A549 (cell line): Measurements from ENCODE around the gene MAGI2. TPM values are rescaled to one million over a fixed set of nuclear protein-coding genes. Genes with fewer than 3 reads are reported as not detected.

Experiments used
- ATAC-seq, 2 experiments: fragments of 200-7000 bp in 1 of 2; fragments of >200 bp in 1 of 2; cut with Nextera tagmentation in 1 of 2; cut with Tn5 transposase in 1 of 2; 3 replicates each; pipeline versions ENCODE4 v1.8.0 to v1.9.1; 2018 to 2020; ENCODE audit warnings: mild to moderate bottlenecking in 1 of 2, moderate library complexity in 1 of 2
- CTCF ChIA-PET: fragments of 300-600 bp; sonication (Branson Sonifier 250); formaldehyde crosslinking; extraction: SDS; loops from one replicate; lab custom pipeline; 2021; ENCODE audit warnings: antibody characterized with exemption, inconsistent platforms; lab: Yijun Ruan, JAX
- POLR2A ChIA-PET: fragments of 350-600 bp; formaldehyde crosslinking; extraction: SDS; loops from one replicate; lab custom pipeline; 2021; ENCODE audit warnings: antibody characterized with exemption, inconsistent platforms; lab: Yijun Ruan, JAX
- DNase-seq, 2 experiments: peaks; one replicate each; pipeline versions ENCODE4 v3.0.0 to v3.0.0-alpha.2; 2011 to 2016; ENCODE audit warnings: low read depth in 1 of 2, low spot score in 1 of 2
- FAIRE-seq: peaks from 2 replicates; lab custom pipeline; 2011; peaks lifted over from hg19 to GRCh38; lab: Jason Lieb, UNC
- H3K27ac ChIP-seq, 2 experiments: fragments of >200 bp; sonication (Bioruptor Twin); formaldehyde crosslinking; 3 replicates each; pipeline ENCODE4 v1.5.1; 2016 to 2017
- H3K4me1 ChIP-seq: fragments of >200 bp; sonication (Bioruptor Twin); formaldehyde crosslinking; 3 replicates; pipeline ENCODE4 v1.6.1; 2016
- H3K4me2 ChIP-seq: fragments of >200 bp; sonication (Bioruptor Twin); formaldehyde crosslinking; 3 replicates; pipeline ENCODE4 v1.6.1; 2016
- H3K4me3 ChIP-seq: fragments of >200 bp; sonication (Bioruptor Twin); formaldehyde crosslinking; 3 replicates; pipeline ENCODE4 v1.5.1; 2016
- H3K9me3 ChIP-seq: fragments of >200 bp; sonication (Bioruptor Twin); formaldehyde crosslinking; 3 replicates; pipeline ENCODE4 v1.6.1; 2016
- BCL3 ChIP-seq: fragments of >200 bp; sonication (Bioruptor Twin); formaldehyde crosslinking; IDR thresholded peaks from 3 replicates; pipeline ENCODE4 v1.6.1; 2016
- BHLHE40 ChIP-seq: IDR thresholded peaks from 2 replicates; pipeline ENCODE4 v1.6.1; 2012; ENCODE audit warnings: low read depth, low read length, inconsistent platforms
- CBX2 ChIP-seq: fragments of 200-600 bp; sonication (generic); IDR thresholded peaks from 2 replicates; pipeline ENCODE4 v1.6.1; 2016; ENCODE audit warnings: low read depth, mild to moderate bottlenecking, borderline replicate concordance
- CBX8 ChIP-seq: fragments of 200-600 bp; sonication (generic); IDR thresholded peaks from 2 replicates; pipeline ENCODE4 v1.6.1; 2016
- CEBPB ChIP-seq, 2 experiments: fragments of >200 bp in 1 of 2; sonication (Bioruptor Twin) in 1 of 2; formaldehyde crosslinking in 1 of 2; IDR thresholded peaks; 2 replicates each; pipeline ENCODE4 v1.6.1; 2012 to 2016
- CHD2 ChIP-seq: fragments of 150-350 bp; IDR thresholded peaks from 2 replicates; pipeline ENCODE4 v1.6.1; 2014; ENCODE audit warnings: low read length; ENCODE audit not compliant: partially characterized antibody
- CHD4 ChIP-seq: fragments of 200-600 bp; sonication (generic); IDR thresholded peaks from 2 replicates; pipeline ENCODE4 v1.6.1; 2016; ENCODE audit warnings: antibody characterized with exemption, mild to moderate bottlenecking, borderline replicate concordance
- E2F6 ChIP-seq: IDR thresholded peaks from 2 replicates; pipeline ENCODE4 v1.6.1; 2012; ENCODE audit warnings: low read depth, borderline replicate concordance
- EHMT2 ChIP-seq: fragments of 200-600 bp; sonication (generic); IDR thresholded peaks from 2 replicates; pipeline ENCODE4 v1.6.1; 2016; ENCODE audit warnings: antibody characterized with exemption, low read depth, mild to moderate bottlenecking, moderate library complexity
- ESRRA ChIP-seq: fragments of 150-350 bp; IDR thresholded peaks from 2 replicates; pipeline ENCODE4 v1.6.1; 2014; ENCODE audit warnings: mild to moderate bottlenecking, low read length, borderline replicate concordance
- FOSB ChIP-seq: fragments of 250-450 bp; sonication (Bioruptor Pico); IDR thresholded peaks from 2 replicates; pipeline ENCODE4 v1.5.0; 2020; ENCODE audit warnings: mild to moderate bottlenecking, moderate library complexity
- GATA3 ChIP-seq: IDR thresholded peaks from 2 replicates; pipeline ENCODE4 v1.6.1; 2012; ENCODE audit warnings: borderline replicate concordance
- HEYL ChIP-seq: fragments of 250-450 bp; sonication (Bioruptor Pico); IDR thresholded peaks from 2 replicates; pipeline ENCODE4 v1.8.0; 2021; ENCODE audit warnings: mild to moderate bottlenecking, moderate library complexity
- HOXA7 ChIP-seq: fragments of 250-450 bp; sonication (Bioruptor Pico); IDR thresholded peaks from 2 replicates; pipeline ENCODE4 v1.5.0; 2020; ENCODE audit warnings: mild to moderate bottlenecking, moderate library complexity
- HOXB5 ChIP-seq: fragments of 250-450 bp; sonication (Bioruptor Pico); IDR thresholded peaks from 2 replicates; pipeline ENCODE4 v1.5.0; 2020; ENCODE audit warnings: mild to moderate bottlenecking, moderate library complexity
- KDM1A ChIP-seq: fragments of 200-600 bp; sonication (generic); IDR thresholded peaks from 2 replicates; pipeline ENCODE4 v1.6.1; 2016; ENCODE audit warnings: low read depth, mild to moderate bottlenecking
- KDM5A ChIP-seq: fragments of 200-600 bp; sonication (generic); IDR thresholded peaks from 2 replicates; pipeline ENCODE4 v1.6.1; 2016; ENCODE audit warnings: antibody characterized with exemption, mild to moderate bottlenecking
- MAFK ChIP-seq: fragments of 450-650 bp; IDR thresholded peaks from 2 replicates; pipeline ENCODE4 v1.6.1; 2014; ENCODE audit not compliant: partially characterized antibody
- MAX ChIP-seq: IDR thresholded peaks from 2 replicates; pipeline ENCODE4 v1.6.1; 2012
- NR3C1 ChIP-seq: fragments of >200 bp; sonication (Bioruptor Twin); formaldehyde crosslinking; IDR thresholded peaks from 3 replicates; pipeline ENCODE4 v1.6.1; 2017
- PHF8 ChIP-seq: fragments of 200-600 bp; sonication (generic); IDR thresholded peaks from 2 replicates; pipeline ENCODE4 v1.6.1; 2016; ENCODE audit warnings: low read depth, mild to moderate bottlenecking, antibody characterized with exemption, moderate library complexity, borderline replicate concordance
- POLR2A ChIP-seq: IDR thresholded peaks from 2 replicates; pipeline ENCODE4 v1.6.1; 2012; ENCODE audit warnings: mild to moderate bottlenecking, low read length
- POLR2AphosphoS2 ChIP-seq: conservative IDR thresholded peaks from 2 replicates; pipeline ENCODE4 v1.6.1; 2012; ENCODE audit warnings: low read length, improper control_type of control experiment, inconsistent platforms
- RARB ChIP-seq: fragments of 250-450 bp; sonication (Bioruptor Pico); IDR thresholded peaks from 2 replicates; pipeline ENCODE4 v1.8.0; 2021; ENCODE audit warnings: mild to moderate bottlenecking, moderate library complexity
- RCOR1 ChIP-seq: fragments of 150-350 bp; IDR thresholded peaks from 2 replicates; pipeline ENCODE4 v1.6.1; 2014; ENCODE audit warnings: antibody characterized with exemption, low read length, low read depth
- RFX5 ChIP-seq: fragments of 450-650 bp; IDR thresholded peaks from 2 replicates; pipeline ENCODE4 v1.7.1; 2014; ENCODE audit warnings: antibody characterized with exemption, mild to moderate bottlenecking, moderate library complexity
- SMC3 ChIP-seq: fragments of >200 bp; sonication (Bioruptor Twin); formaldehyde crosslinking; IDR thresholded peaks from 3 replicates; pipeline ENCODE4 v1.6.1; 2018; ENCODE audit warnings: inconsistent platforms
- TP53 ChIP-seq: fragments of 250-450 bp; sonication (Bioruptor Pico); IDR thresholded peaks from 2 replicates; pipeline ENCODE4 v1.5.0; 2021; ENCODE audit warnings: mild to moderate bottlenecking, moderate library complexity
- ZC3H11A ChIP-seq: fragments of 450-650 bp; IDR thresholded peaks from 2 replicates; pipeline ENCODE4 v1.6.1; 2014; ENCODE audit warnings: antibody characterized with exemption, mild to moderate bottlenecking
- ZNF302 ChIP-seq: fragments of 250-450 bp; sonication (Bioruptor Pico); IDR thresholded peaks from 2 replicates; pipeline ENCODE4 v1.9.0; 2021; ENCODE audit warnings: inconsistent platforms, mild to moderate bottlenecking, moderate library complexity
- WGBS: methylation state at CpG from one replicate; pipeline ENCODE4 v1.1.6; 2017; ENCODE audit errors: missing lambda C conversion rate; 5-methylcytosine and 5-hydroxymethylcytosine counted together
- polyA plus RNA-seq, 4 experiments: library from polyadenylated mRNA; depleted of rRNA in 3 of 4; stranded (reverse); fragments of >200 nt; fragmentation: RNase III in 1 of 4; extraction: RNeasy Plus Mini Kit Qiagen cat#74134 plus additional on column Dnase treatment in 1 of 4; gene quantifications; 2 replicates in 3 of 4; 3 replicates in 1 of 4; pipeline ENCODE4 v1.2.3, GENCODE V29; 2011 to 2017

MAGI2 gene
- polyA plus RNA-seq, 2 of the 4 experiments (the other 2 are of a cell fraction), result 0.48 to 0.81 TPM

- no peak for FAIRE-seq
- Histone ChIP-seq H3K4me1 (no peaks in the 10 kb centered on the region), H3K4me2 (no peak overlapping the region), H3K27ac (no peak overlapping the region), H3K9me3 (no peaks in the 10 kb centered on the region), H3K4me3 (no peak overlapping the region)
- DNase-seq, result no peak
- no peak for ATAC-seq
- TF ChIP-seq E2F6 (no peak), CBX2 (no peak), CHD4 (no peak), RCOR1 (no peak), POLR2A (no peak), KDM1A (no peak)
- ChIA-PET POLR2A (no interaction called here), CTCF (no interaction called here)
These were observed 443.8 kb downstream of the MAGI2 start for GRCh38 chr7:79009647-79010046.

- Histone ChIP-seq H3K27ac (no peak overlapping the region), H3K9me3 (no peaks in the 10 kb centered on the region), H3K4me1 (no peaks in the 10 kb centered on the region), H3K4me3 (no peak overlapping the region), H3K4me2 (no peak overlapping the region)
- TF ChIP-seq TP53, result no peak
- TF ChIP-seq POLR2AphosphoS2, result no peak
- no peak for TF ChIP-seq GATA3
- TF ChIP-seq ZC3H11A, result no peak
- WGBS, result 0% methylated on average over 1 of the region's 1 CpG
- FAIRE-seq (no peak), ATAC-seq (no peak), DNase-seq (no peak)
- CTCF ChIA-PET, result no interaction called here
- POLR2A ChIA-PET, result no interaction called here
These were observed 444.7 kb downstream of the MAGI2 start for GRCh38 chr7:79008786-79009185.

GRCh38 chr7:78996013-78996412, 457.5 kb downstream of the MAGI2 start:
- Histone ChIP-seq H3K9me3 (no peaks in the 10 kb centered on the region), H3K27ac (no peak overlapping the region), H3K4me2 (no peak overlapping the region), H3K4me1 (no peaks in the 10 kb centered on the region), H3K4me3 (no peak overlapping the region)
- FAIRE-seq (no peak), DNase-seq (no peak), ATAC-seq (no peak)
- TF ChIP-seq NR3C1 (no peak), ZNF302 (CRISPR knock-in tag) (no peak), PHF8 (no peak), POLR2AphosphoS2 (no peak), ESRRA (no peak), GATA3 (no peak), CBX2 (no peak), RCOR1 (no peak), KDM5A (no peak), MAX (no peak), CHD4 (no peak), SMC3 (no peak), FOSB (CRISPR knock-in tag) (no peak), BCL3 (no peak), RARB (CRISPR knock-in tag) (no peak), HOXB5 (CRISPR knock-in tag) (no peak), HOXA7 (no peak)
- ChIA-PET CTCF (interaction anchor here (0.6 kb wide), 1 partner anchor 135 kb away, joined by 3 read pairs; no protein-coding TSS in a partner anchor), POLR2A (no interaction called here)

- CTCF ChIA-PET, result no interaction called here
- POLR2A ChIA-PET, result no interaction called here
- ATAC-seq (no peak), FAIRE-seq (no peak), DNase-seq (no peak)
- Histone ChIP-seq H3K4me1 (no peaks in the 10 kb centered on the region), H3K4me3 (no peak overlapping the region), H3K4me2 (no peak overlapping the region), H3K27ac (no peak overlapping the region), H3K9me3 (no peaks in the 10 kb centered on the region)
- no peak for TF ChIP-seq RFX5
- TF ChIP-seq KDM5A, result no peak
- TF ChIP-seq GATA3, result no peak
- no peak for TF ChIP-seq CEBPB (IDR thresholded peaks at IDR 0.05)
- no peak for TF ChIP-seq RCOR1
- TF ChIP-seq HEYL (CRISPR knock-in tag), result no peak
- no peak for TF ChIP-seq BHLHE40
- no peak for TF ChIP-seq POLR2AphosphoS2
- no peak for TF ChIP-seq TP53
- no peak for TF ChIP-seq MAFK
- TF ChIP-seq CBX8, result no peak
- TF ChIP-seq ESRRA, result no peak
- no peak for TF ChIP-seq EHMT2
- TF ChIP-seq CHD2, result no peak
- TF ChIP-seq PHF8, result no peak
These were observed 460.1 kb downstream of the MAGI2 start for GRCh38 chr7:78993341-78993740.
